K562 (cell line): ENCODE measurements around the gene TACR1. TPM values are rescaled to one million over a fixed set of nuclear protein-coding genes. Genes with fewer than 3 reads are reported as not detected.

Source experiments
- ATAC-seq: fragments of 200-7000 bp; cut with Tn5 transposase; 3 replicates; pipeline ENCODE4 v1.9.1; 2020; ENCODE audit warnings: moderate library complexity
- BruUV-seq: library from RNA; stranded (reverse); fragments of 400-500 nt; replicated peaks from 2 replicates; lab custom pipeline; 2021; lab: Mats Ljungman, UMichigan
- CTCF ChIA-PET: fragments of 300-600 bp; formaldehyde crosslinking; extraction: SDS; loops from one replicate; lab custom pipeline; 2021; ENCODE audit warnings: low intra/inter-chr PET ratio; lab: Yijun Ruan, JAX
- POLR2A ChIA-PET: fragments of 300-600, 350-650 bp; sonication (Branson Sonifier 250); formaldehyde crosslinking; extraction: SDS; loops from one replicate; lab custom pipeline; 2021; ENCODE audit warnings: antibody characterized with exemption, inconsistent platforms; lab: Yijun Ruan, JAX
- DNase-seq, 4 experiments: peaks; one replicate each; pipeline versions ENCODE4 v3.0.0 to v3.0.0-alpha.2; 2011 to 2018; ENCODE audit warnings: low spot score in 3 of 4, mixed read lengths in 3 of 4; ENCODE audit errors: extremely low read depth in 1 of 4
- FAIRE-seq: peaks from 2 replicates; lab custom pipeline; 2011; peaks lifted over from hg19 to GRCh38; lab: Jason Lieb, UNC
- H2AFZ ChIP-seq: 2 replicates; pipeline ENCODE4 v1.6.0; 2011; ENCODE audit warnings: low read depth, low read length, control low read depth, inconsistent platforms
- H3K27ac ChIP-seq: fragments of 200-600 bp; 3 replicates; pipeline ENCODE4 v1.8.0; 2011; ENCODE audit warnings: low read depth, mild to moderate bottlenecking, control low read depth, inconsistent platforms, low read length, moderate library complexity, mixed read lengths; ENCODE audit errors: extremely low read depth
- H3K27me3 ChIP-seq, 2 experiments: fragments of 300-600 bp in 1 of 2; 2 replicates in 1 of 2; 3 replicates in 1 of 2; pipeline versions ENCODE4 v1.6.0 to v1.8.0; 2011; ENCODE audit warnings: inconsistent platforms in 2 of 2, low read length in 2 of 2, mild to moderate bottlenecking in 1 of 2, mixed read lengths in 1 of 2, moderate library complexity in 1 of 2; ENCODE audit not compliant: control insufficient read depth in 2 of 2, insufficient read depth in 2 of 2
- H3K36me3 ChIP-seq: fragments of 300-600 bp; 3 replicates; pipeline ENCODE4 v1.8.0; 2011; ENCODE audit warnings: mild to moderate bottlenecking, low read length, inconsistent platforms; ENCODE audit not compliant: control insufficient read depth, insufficient read depth
- H3K4me1 ChIP-seq, 2 experiments: fragments of 200-600 bp in 1 of 2; replicated peaks in 1 of 2; 2 replicates in 1 of 2; 3 replicates in 1 of 2; pipeline versions ENCODE4 v1.5.1 to v1.8.0; 2011; ENCODE audit warnings: inconsistent platforms in 2 of 2, low read length in 2 of 2, mild to moderate bottlenecking in 1 of 2, mixed read lengths in 1 of 2, moderate library complexity in 1 of 2; ENCODE audit not compliant: control insufficient read depth in 2 of 2, insufficient read depth in 2 of 2
- H3K4me2 ChIP-seq: 2 replicates; pipeline ENCODE4 v1.6.1; 2011; ENCODE audit warnings: low read length, control low read depth, inconsistent platforms, mixed read lengths; ENCODE audit not compliant: insufficient read depth
- H3K4me3 ChIP-seq: fragments of 200-600 bp; sonication (generic), shearing (Covaris generic); 2 replicates; pipeline ENCODE4 v1.5.1; 2016; ENCODE audit warnings: control low read depth, inconsistent platforms
- H3K79me2 ChIP-seq: fragments of 200-600 bp; 3 replicates; pipeline ENCODE4 v1.8.0; 2011; ENCODE audit warnings: low read length, inconsistent platforms; ENCODE audit not compliant: control insufficient read depth, insufficient read depth
- H3K9ac ChIP-seq, 2 experiments: 2 replicates each; pipeline versions ENCODE4 v1.6.0 to v1.6.1; 2011; ENCODE audit warnings: low read depth in 2 of 2, low read length in 2 of 2, control low read depth in 1 of 2, inconsistent platforms in 1 of 2, mild to moderate bottlenecking in 1 of 2, mixed read lengths in 1 of 2; ENCODE audit not compliant: insufficient read depth in 1 of 2
- H3K9me1 ChIP-seq: one replicate; pipeline ENCODE4 v1.6.0; 2011; ENCODE audit warnings: inconsistent platforms, mild to moderate bottlenecking, low read length, moderate library complexity; ENCODE audit not compliant: control insufficient read depth, insufficient read depth
- H3K9me3 ChIP-seq: replicated peaks from 2 replicates; pipeline ENCODE4 v1.5.1; 2011; ENCODE audit warnings: low read depth, low read length, inconsistent platforms; ENCODE audit not compliant: control insufficient read depth, insufficient read depth
- H4K20me1 ChIP-seq: replicated peaks from 2 replicates; pipeline ENCODE4 v1.6.1; 2011; ENCODE audit warnings: low read length, inconsistent platforms, mixed read lengths; ENCODE audit not compliant: control insufficient read depth, insufficient read depth
- FOXK2 ChIP-seq, 2 experiments: fragments of 450-650 bp; IDR thresholded peaks in 1 of 2; conservative IDR thresholded peaks in 1 of 2; 2 replicates each; pipeline ENCODE4 v1.6.1; 2016; ENCODE audit warnings: low read depth in 2 of 2, mild to moderate bottlenecking in 1 of 2
- HNRNPK ChIP-seq: fragments of 200-400 bp; formaldehyde crosslinking; IDR thresholded peaks from one replicate; pipeline ENCODE4 v1.6.1; 2018; ENCODE audit warnings: mild to moderate bottlenecking, low read depth, low read length; ENCODE audit not compliant: poor library complexity, severe bottlenecking
- IFI16 ChIP-seq: fragments of 250-450 bp; sonication (Bioruptor Pico); IDR thresholded peaks from 2 replicates; pipeline ENCODE4 v2.1.2; 2022; ENCODE audit warnings: mild to moderate bottlenecking, inconsistent platforms
- PCBP1 ChIP-seq: fragments of 200-400 bp; formaldehyde crosslinking; IDR thresholded peaks from 2 replicates; pipeline ENCODE4 v1.6.1; 2018; ENCODE audit warnings: mild to moderate bottlenecking, low read depth, low read length; ENCODE audit not compliant: poor library complexity, severe bottlenecking
- RBM15 ChIP-seq: fragments of 200-400 bp; formaldehyde crosslinking; IDR thresholded peaks from 2 replicates; pipeline ENCODE4 v1.6.1; 2018; ENCODE audit warnings: mild to moderate bottlenecking, low read length, moderate library complexity; ENCODE audit not compliant: insufficient read depth
- SOX6 ChIP-seq: fragments of 450-650 bp; IDR thresholded peaks from 2 replicates; pipeline ENCODE4 v1.6.1; 2014; ENCODE audit warnings: mild to moderate bottlenecking
- ZFP30 ChIP-seq: fragments of 250-450 bp; sonication (Bioruptor Pico); IDR thresholded peaks from 2 replicates; pipeline ENCODE4 v1.8.0; 2022; ENCODE audit warnings: moderate library complexity, mild to moderate bottlenecking, inconsistent platforms, borderline replicate concordance
- ZNF436 ChIP-seq: fragments of 250-450, 450-650 bp; sonication (Bioruptor Pico); formaldehyde crosslinking; IDR thresholded peaks from 2 replicates; pipeline ENCODE4 v1.7.0; 2020; ENCODE audit warnings: mild to moderate bottlenecking
- ZNF583 ChIP-seq: fragments of 250-450 bp; sonication (Bioruptor Pico); IDR thresholded peaks from 2 replicates; pipeline ENCODE4 v1.4.0; 2020
- WGBS: fragments of 100-300 bp; shearing (Covaris generic); methylation state at CpG from one replicate; pipeline ENCODE4 v1.1.6; 2016; ENCODE audit warnings: low coverage, mixed read lengths; ENCODE audit not compliant: insufficient coverage; ENCODE audit errors: missing lambda C conversion rate; 5-methylcytosine and 5-hydroxymethylcytosine counted together
- in situ Hi-C: fragments of 300-500 bp; cut with MboI; formaldehyde crosslinking; loops from 4 replicates; pipeline ENCODE4 v1.15.0; 2018; ENCODE audit warnings: inconsistent platforms, mixed read lengths
- intact Hi-C: fragments of 100-400 bp; cut with micrococcal nuclease; formaldehyde crosslinking; loops from 2 replicates; pipeline ENCODE4 v1.14.2; 2022
- polyA plus RNA-seq, 8 experiments: library from polyadenylated mRNA; depleted of rRNA in 4 of 8; stranded (reverse) in 5 of 8; unstranded in 3 of 8; fragments of >200 nt; fragmentation: Nextera tagmentation in 2 of 8; fragmentation: Illumina TruSeq in 1 of 8; extraction: Ambion mirVana in 2 of 8; extraction: Trizol in 1 of 8; gene quantifications; 2 replicates each; pipeline versions ENCODE4 v1.2.1 to v1.2.3, GENCODE V29; 2011 to 2014; ENCODE audit warnings: inconsistent platforms in 1 of 8, missing spikeins in 1 of 8
- total RNA-seq, 7 experiments: library from RNA; depleted of rRNA in 6 of 7; stranded (reverse); fragments of >200 nt in 6 of 7; fragmentation: Illumina TruSeq in 2 of 7; extraction: Trizol in 2 of 7; gene quantifications; 2 replicates each; pipeline versions ENCODE4 v1.2.1 to v1.2.3, GENCODE V29; 2011 to 2021; ENCODE audit warnings: low replicate concordance in 1 of 7
- TF ChIP-seq, protein P1 (sequence below): fragments of 200-400 bp; formaldehyde crosslinking; IDR thresholded peaks from 2 replicates; pipeline ENCODE4 v1.6.1; 2017; ENCODE audit warnings: mild to moderate bottlenecking, low read depth, low read length, moderate library complexity
- TF ChIP-seq, protein P2 (sequence below): fragments of 450-650 bp; conservative IDR thresholded peaks from 2 replicates; pipeline ENCODE4 v1.6.1; 2016; ENCODE audit warnings: missing genetic modification characterization, low read depth, mild to moderate bottlenecking, control low read depth, missing compliant biosample characterization
- TF ChIP-seq, protein P3 (sequence below): IDR thresholded peaks from 3 replicates; pipeline ENCODE4 v1.6.1; 2011; ENCODE audit warnings: borderline replicate concordance, mild to moderate bottlenecking; ENCODE audit not compliant: insufficient read length, insufficient read depth

The TACR1 gene
- total and polyA plus RNA-seq, 9 of the 15 experiments (the other 6 are each of a cell fraction or from before 2014, with no cell fraction given), result not detected

DNA sequence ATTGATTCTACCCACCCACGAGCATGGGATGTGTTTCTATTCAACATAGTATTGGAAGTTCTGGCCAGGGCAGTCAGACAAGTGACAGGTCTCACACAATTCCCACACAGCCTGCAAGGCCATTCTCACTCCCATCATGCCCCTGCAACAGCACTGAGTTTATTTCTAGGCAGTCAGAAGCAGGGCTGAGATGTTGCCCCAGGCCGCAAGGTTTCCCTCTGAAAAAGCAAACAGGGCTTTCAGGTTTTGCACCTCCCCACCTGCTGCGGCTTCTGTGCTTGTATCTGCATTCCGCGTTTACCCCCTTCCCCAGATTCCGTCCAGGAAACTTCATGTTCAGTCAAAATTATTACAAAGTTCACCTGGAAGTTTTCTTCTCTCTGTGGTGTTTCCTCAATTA lies 9.4 kb upstream of the TACR1 start:
- H3K4me3 ChIP-seq, result no peak overlapping the region
- H3K9me1 ChIP-seq, result no peaks in the 10 kb centered on the region
- no peaks in the 10 kb centered on the region for H3K9me3 ChIP-seq
- H3K4me1 ChIP-seq, result no peaks in the 10 kb centered on the region
- H2AFZ ChIP-seq, result no peak overlapping the region
- no peak for ATAC-seq
- 0% methylated on average over 6 of the region's 6 CpGs for WGBS
- ChIA-PET POLR2A (no interaction called here), CTCF (no interaction called here)
- no peak for DNase-seq
- H3K9ac ChIP-seq, result no peak overlapping the region
- TF ChIP-seq PCBP1 (no peak), ZNF436 (CRISPR knock-in tag) (no peak), SOX6 (no peak), ZFP30 (no peak), ZNF583 (CRISPR knock-in tag) (no peak), RBM15 (no peak), IFI16 (CRISPR knock-in tag) (no peak), HNRNPK (no peak), FOXK2 (conservative IDR thresholded peaks at IDR 0.05 in 1 of 2, IDR thresholded peaks at IDR 0.05 in 1 of 2; ENCODE audit: low read depth in 2 of 2) (no peak)
- TF ChIP-seq, protein P1, sequence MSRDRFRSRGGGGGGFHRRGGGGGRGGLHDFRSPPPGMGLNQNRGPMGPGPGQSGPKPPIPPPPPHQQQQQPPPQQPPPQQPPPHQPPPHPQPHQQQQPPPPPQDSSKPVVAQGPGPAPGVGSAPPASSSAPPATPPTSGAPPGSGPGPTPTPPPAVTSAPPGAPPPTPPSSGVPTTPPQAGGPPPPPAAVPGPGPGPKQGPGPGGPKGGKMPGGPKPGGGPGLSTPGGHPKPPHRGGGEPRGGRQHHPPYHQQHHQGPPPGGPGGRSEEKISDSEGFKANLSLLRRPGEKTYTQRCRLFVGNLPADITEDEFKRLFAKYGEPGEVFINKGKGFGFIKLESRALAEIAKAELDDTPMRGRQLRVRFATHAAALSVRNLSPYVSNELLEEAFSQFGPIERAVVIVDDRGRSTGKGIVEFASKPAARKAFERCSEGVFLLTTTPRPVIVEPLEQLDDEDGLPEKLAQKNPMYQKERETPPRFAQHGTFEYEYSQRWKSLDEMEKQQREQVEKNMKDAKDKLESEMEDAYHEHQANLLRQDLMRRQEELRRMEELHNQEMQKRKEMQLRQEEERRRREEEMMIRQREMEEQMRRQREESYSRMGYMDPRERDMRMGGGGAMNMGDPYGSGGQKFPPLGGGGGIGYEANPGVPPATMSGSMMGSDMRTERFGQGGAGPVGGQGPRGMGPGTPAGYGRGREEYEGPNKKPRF, result no peak
- TF ChIP-seq, protein P2, sequence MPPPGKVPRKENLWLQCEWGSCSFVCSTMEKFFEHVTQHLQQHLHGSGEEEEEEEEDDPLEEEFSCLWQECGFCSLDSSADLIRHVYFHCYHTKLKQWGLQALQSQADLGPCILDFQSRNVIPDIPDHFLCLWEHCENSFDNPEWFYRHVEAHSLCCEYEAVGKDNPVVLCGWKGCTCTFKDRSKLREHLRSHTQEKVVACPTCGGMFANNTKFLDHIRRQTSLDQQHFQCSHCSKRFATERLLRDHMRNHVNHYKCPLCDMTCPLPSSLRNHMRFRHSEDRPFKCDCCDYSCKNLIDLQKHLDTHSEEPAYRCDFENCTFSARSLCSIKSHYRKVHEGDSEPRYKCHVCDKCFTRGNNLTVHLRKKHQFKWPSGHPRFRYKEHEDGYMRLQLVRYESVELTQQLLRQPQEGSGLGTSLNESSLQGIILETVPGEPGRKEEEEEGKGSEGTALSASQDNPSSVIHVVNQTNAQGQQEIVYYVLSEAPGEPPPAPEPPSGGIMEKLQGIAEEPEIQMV (tag), result no peak
- TF ChIP-seq, protein P3, sequence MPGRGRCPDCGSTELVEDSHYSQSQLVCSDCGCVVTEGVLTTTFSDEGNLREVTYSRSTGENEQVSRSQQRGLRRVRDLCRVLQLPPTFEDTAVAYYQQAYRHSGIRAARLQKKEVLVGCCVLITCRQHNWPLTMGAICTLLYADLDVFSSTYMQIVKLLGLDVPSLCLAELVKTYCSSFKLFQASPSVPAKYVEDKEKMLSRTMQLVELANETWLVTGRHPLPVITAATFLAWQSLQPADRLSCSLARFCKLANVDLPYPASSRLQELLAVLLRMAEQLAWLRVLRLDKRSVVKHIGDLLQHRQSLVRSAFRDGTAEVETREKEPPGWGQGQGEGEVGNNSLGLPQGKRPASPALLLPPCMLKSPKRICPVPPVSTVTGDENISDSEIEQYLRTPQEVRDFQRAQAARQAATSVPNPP, result no peak
- TF ChIP-seq, all 486 proteins: peak for 0
- H4K20me1 ChIP-seq, result no peaks in the 10 kb centered on the region
- no peak overlapping the region for H3K4me2 ChIP-seq
- no peaks in the 10 kb centered on the region for H3K36me3 ChIP-seq
- no TSS peak for BruUV-seq
- intact Hi-C loops (no loop called here), in situ Hi-C loops (no loop called here)
- H3K79me2 ChIP-seq, result no peaks in the 10 kb centered on the region
- no peak for FAIRE-seq
- H3K27me3 ChIP-seq, result peaks cover 0 to 5% of the 10 kb centered on the region in 2 experiments; a peak in 2 of 5 replicates
- no peak overlapping the region for H3K27ac ChIP-seq
